NCI-H2171 treated with DMSO at 0.1 percent for 48 hours (cell line): Measurements from ENCODE around the gene WIPF1.

Source experiments
- DNase-seq: peaks from one replicate; lab custom pipeline; 2025; lab: John Stamatoyannopoulos, UW

WIPF1 gene

DNA sequence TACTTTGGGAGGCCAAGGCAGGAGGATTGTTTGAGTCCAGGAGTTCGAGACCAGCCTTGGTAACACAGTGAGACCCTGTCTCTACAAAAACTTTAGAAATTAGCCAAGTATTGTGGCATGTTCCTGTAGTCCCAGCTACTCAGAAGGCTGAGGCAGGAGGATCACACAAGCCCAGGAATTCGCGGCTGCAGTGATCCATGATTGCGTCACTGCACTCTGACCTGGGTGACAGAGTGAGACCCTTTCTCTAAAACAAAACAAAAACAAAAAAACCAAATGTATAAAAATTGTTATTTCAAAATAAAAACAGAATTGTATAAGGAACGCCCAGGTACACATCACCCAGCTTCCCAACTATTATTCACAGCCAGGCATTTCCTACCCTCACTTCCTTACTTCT is 56.7 kb downstream of the WIPF1 start:
- no peak for DNase-seq

GRCh38 chr2:174535757-174536703 is 61.6 kb downstream of the WIPF1 start:
- peak; percentile 97 for DNase-seq

DNA sequence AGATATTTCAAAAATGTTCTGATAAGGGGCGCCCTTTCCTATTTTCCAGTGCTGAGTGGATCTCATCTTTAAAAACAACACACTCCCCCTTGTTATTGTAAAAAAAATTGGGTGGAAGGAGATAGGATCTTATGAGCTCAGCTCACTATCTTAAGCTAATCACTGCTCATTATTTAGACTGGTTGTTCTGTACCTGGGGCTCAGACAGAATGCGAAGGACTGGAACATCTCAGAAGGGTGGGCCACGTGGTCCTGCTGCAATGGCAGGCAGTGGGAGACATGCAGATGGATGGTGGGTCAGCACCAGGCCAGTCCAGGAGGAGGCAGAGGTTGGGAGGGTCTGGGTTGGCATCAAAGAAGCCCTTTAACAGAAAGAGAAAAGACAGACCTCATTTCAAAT is 62.5 kb downstream of the WIPF1 start:
- DNase-seq, result peak; percentile 76

- DNase-seq, result no peak
Observed at GRCh38 chr2:174529916-174530315, 67.7 kb downstream of the WIPF1 start.

GRCh38 chr2:174527959-174528358 is 69.6 kb downstream of the WIPF1 start:
- no peak for DNase-seq

- DNase-seq, result no peak
Observed at GRCh38 chr2:174527101-174527721, 70.4 kb downstream of the WIPF1 start.

GRCh38 chr2:174524527-174524926 is 73.1 kb downstream of the WIPF1 start:
- no peak for DNase-seq

DNA sequence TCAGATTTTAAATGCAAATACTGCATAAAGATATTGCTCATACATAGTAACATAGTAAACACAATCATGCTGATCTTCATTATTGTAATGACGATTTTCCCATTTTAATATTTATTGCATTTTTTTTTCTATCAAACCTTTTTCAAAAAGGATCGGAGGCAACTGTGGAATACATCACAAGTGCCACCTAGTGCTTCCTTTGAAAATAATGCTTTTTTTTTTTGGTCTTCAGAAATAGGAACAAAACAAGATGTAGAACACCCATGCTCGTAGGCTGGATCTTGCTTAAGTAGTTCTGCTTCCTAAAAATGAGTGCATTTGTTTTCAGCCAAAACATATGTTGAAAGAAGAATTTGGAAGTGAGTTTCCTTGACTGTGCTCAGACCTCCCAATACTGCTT is 75.1 kb downstream of the WIPF1 start:
- peak; percentile 51 for DNase-seq

GRCh38 chr2:174518395-174518794 is 79.2 kb downstream of the WIPF1 start:
- DNase-seq, result no peak

DNA sequence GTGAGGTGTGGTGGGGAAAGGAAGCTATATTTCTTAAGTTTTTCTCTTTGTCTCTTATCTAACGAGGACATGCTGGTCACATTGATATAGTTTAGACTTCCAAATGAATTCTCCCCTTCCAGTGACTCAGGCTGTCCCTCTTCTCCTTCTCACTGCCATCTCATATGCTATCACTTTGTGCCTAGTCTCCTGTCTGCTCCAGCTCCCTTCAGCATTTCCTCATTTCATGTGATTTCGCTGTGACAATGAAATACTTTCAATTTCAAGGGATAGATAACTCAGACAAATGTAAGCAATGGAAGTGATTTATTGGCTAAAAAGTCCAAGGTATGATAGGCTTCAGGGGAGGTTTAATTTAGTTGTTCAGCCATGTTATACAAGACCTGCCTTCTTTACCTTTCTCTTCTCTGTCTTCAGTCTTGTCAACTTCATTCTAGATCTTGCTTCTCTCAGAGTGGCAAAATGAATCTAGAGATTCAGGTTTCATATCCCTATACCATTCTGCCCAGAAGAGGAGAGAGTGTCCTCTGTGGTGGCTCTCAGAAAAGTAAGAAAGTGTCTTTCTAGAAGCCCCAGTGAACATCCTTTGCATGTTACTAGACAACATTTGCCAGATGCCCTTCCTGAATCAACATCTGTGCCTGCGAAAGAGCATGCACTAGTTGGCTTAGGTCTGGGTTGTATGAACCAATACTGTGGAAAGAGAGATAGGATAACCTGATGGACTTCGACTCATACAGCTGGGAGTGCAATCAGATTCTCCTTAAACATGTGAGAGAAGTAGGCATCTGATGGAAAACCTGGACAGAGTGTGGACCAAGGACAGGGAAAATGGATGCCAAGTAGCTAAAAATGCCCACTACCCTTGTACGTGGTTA is 80.9 kb downstream of the WIPF1 start:
- no peak for DNase-seq

GRCh38 chr2:174512345-174512744 is 85.3 kb downstream of the WIPF1 start:
- no peak for DNase-seq

DNA sequence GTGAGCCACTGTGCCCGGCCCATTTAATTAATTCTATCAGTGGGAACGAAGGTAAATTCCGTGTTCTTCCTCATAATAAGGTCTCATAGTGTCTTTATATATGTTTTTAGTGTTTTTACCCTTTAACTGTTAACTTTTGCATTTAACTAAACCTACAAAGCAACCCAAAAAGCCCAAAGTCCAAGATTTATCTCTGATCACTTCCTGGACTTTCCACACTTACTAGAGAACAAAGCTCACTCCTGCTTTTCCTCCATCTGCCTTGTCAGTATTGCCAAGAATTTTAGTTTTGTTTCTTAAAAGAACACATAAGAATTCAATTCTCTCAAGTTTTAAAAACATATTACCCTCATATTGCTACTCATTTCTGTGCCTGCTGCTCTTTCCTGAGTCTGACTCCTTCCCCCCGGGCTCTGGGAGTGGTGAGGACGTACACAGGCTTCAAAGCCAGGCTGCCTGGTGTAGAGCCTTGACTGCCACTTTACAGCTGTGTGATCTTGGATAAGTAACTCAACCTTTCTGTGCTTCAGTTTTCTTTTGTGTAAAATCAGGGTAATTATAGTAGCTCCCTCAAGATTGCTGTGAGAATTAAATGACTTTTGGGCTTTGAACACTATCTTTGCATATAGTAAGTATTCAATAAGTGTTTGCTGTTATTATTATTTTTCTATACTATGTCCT is 85.9 kb downstream of the WIPF1 start:
- DNase-seq, result no peak

- DNase-seq, result peak; percentile 23
Observed at GRCh38 chr2:174510583-174511189, 86.9 kb downstream of the WIPF1 start.
